ENCODE results near the gene GRIK3.

- TF ChIP-seq, protein P1, sequence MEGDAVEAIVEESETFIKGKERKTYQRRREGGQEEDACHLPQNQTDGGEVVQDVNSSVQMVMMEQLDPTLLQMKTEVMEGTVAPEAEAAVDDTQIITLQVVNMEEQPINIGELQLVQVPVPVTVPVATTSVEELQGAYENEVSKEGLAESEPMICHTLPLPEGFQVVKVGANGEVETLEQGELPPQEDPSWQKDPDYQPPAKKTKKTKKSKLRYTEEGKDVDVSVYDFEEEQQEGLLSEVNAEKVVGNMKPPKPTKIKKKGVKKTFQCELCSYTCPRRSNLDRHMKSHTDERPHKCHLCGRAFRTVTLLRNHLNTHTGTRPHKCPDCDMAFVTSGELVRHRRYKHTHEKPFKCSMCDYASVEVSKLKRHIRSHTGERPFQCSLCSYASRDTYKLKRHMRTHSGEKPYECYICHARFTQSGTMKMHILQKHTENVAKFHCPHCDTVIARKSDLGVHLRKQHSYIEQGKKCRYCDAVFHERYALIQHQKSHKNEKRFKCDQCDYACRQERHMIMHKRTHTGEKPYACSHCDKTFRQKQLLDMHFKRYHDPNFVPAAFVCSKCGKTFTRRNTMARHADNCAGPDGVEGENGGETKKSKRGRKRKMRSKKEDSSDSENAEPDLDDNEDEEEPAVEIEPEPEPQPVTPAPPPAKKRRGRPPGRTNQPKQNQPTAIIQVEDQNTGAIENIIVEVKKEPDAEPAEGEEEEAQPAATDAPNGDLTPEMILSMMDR (IDR thresholded peaks at IDR 0.05) = no peak
- TF ChIP-seq ZFX (IDR thresholded peaks at IDR 0.05; ENCODE audit: borderline replicate concordance) = no peak
These were observed 121.3 kb downstream of the GRIK3 start for GRCh38 chr1:36913016-36913415.

Data from 22Rv1 (cell line).